Peyer's patch (tissue), 4 donors: Measurements from ENCODE around the gene RNGTT.

ENCODE experiments used
- CTCF ChIP-seq, 6 experiments: fragments of 450-650 bp in 4 of 6; fragments of 200-600 bp in 2 of 6; sonication (generic) in 1 of 6; IDR thresholded peaks; one replicate each; pipeline ENCODE4 v1.5.1; 2017 to 2019; ENCODE audit warnings: antibody characterized with exemption in 6 of 6, mild to moderate bottlenecking in 3 of 6, moderate library complexity in 1 of 6
- POLR2A ChIP-seq, 2 donors: fragments of 450-650 bp; IDR thresholded peaks; one replicate each; pipeline ENCODE4 v1.5.1; 2017; ENCODE audit warnings: antibody characterized with exemption in 2 of 2, mild to moderate bottlenecking in 2 of 2, moderate library complexity in 2 of 2

DNA sequence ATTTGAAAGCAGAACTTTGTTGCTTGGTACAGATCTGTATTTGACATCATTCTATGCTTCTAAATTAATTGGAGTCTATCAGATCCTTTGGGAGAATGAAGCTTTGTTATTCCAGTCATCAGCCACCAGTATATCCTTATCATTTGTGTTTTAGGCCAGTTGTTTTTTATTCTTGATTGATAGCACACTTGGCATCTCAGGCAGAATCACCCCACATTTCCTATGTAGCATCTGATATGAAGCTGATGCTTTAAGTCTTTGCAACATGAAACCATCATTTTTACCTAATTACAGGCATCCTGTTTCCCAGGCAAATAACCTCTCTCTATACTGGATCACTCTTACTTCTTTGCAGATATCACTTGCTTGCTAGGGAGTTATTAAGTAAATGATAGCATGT, 20.7 kb upstream of the RNGTT start:
- TF ChIP-seq CTCF (IDR thresholded peaks at IDR 0.05) (no peak), POLR2A (IDR thresholded peaks at IDR 0.05) (no peak)
